NOMO-1 treated with dmso at 0.1 percent for 144 hours (cell line): ENCODE measurements around the gene CADM2.

ENCODE experiments used
- DNase-seq: peaks from one replicate; lab custom pipeline; 2025; ENCODE audit not compliant: unreplicated experiment; lab: John Stamatoyannopoulos, UW

The CADM2 gene

GRCh38 chr3:85304360-85304964, 345.7 kb downstream of the CADM2 start:
- DNase-seq = no peak

- no peak for DNase-seq
These were observed 353.5 kb downstream of the CADM2 start for GRCh38 chr3:85312331-85312730.

- DNase-seq = no peak
These were observed 354.6 kb downstream of the CADM2 start for GRCh38 chr3:85313380-85313779.

- DNase-seq = no peak
These were observed 357.5 kb downstream of the CADM2 start for GRCh38 chr3:85316252-85316651.

GRCh38 chr3:85321892-85322291, 363.1 kb downstream of the CADM2 start:
- no peak for DNase-seq

- DNase-seq = no peak
These were observed 371.3 kb downstream of the CADM2 start for GRCh38 chr3:85330071-85330470.

- DNase-seq = no peak
These were observed 379.1 kb downstream of the CADM2 start for GRCh38 chr3:85337895-85338294.

GRCh38 chr3:85342915-85343314, 384.1 kb downstream of the CADM2 start:
- DNase-seq = no peak

GRCh38 chr3:85355572-85355971, 396.8 kb downstream of the CADM2 start:
- DNase-seq = no peak

- DNase-seq = no peak
These were observed 402.1 kb downstream of the CADM2 start for GRCh38 chr3:85360742-85361387.

- DNase-seq = no peak
These were observed 405.6 kb downstream of the CADM2 start for GRCh38 chr3:85364296-85364909.

GRCh38 chr3:85370341-85370740, 411.6 kb downstream of the CADM2 start:
- DNase-seq = no peak

- no peak for DNase-seq
These were observed 417.3 kb downstream of the CADM2 start for GRCh38 chr3:85376131-85376530.

- DNase-seq = no peak
These were observed 418.3 kb downstream of the CADM2 start for GRCh38 chr3:85377115-85377514.

GRCh38 chr3:85384372-85384771, 425.6 kb downstream of the CADM2 start:
- DNase-seq = no peak

- no peak for DNase-seq
These were observed 429.2 kb downstream of the CADM2 start for GRCh38 chr3:85387913-85388505.

- no peak for DNase-seq
These were observed 435.6 kb downstream of the CADM2 start for GRCh38 chr3:85394424-85394823.

GRCh38 chr3:85397434-85397833, 438.6 kb downstream of the CADM2 start:
- DNase-seq = no peak

GRCh38 chr3:85426121-85426520, 467.3 kb downstream of the CADM2 start:
- DNase-seq = no peak

- no peak for DNase-seq
These were observed 468.7 kb downstream of the CADM2 start for GRCh38 chr3:85427467-85427866.

- no peak for DNase-seq
These were observed 473.3 kb downstream of the CADM2 start for GRCh38 chr3:85432081-85432480.

- DNase-seq = no peak
These were observed 474.5 kb downstream of the CADM2 start for GRCh38 chr3:85433319-85433718.
